SKM-1 (cell line): ENCODE measurements around the gene ATG7.

Experiments
- DNase-seq: peaks from one replicate; lab custom pipeline; 2025; ENCODE audit not compliant: unreplicated experiment; lab: John Stamatoyannopoulos, UW

Gene ATG7

DNA sequence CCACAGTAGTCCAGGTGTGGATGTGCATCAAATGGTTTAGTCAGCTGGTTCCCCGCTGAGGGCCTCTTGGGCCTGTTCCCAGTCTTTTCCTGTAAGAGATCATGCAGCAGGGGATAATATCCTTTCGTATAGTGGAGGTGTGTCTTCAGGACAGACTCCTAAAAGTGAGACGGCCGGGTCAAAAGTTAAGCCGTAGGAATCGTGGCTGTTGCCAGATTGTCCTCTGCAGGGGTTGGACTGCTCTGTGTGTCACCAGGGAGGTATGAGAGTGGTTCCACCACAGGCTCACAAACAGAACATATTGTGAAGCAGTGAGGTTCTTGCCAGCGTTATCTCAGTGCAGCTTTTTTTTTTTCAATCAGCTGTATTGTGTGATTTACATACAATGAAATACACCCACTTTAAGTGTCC, 276.5 kb downstream of the ATG7 start:
- DNase-seq, result no peak

DNA sequence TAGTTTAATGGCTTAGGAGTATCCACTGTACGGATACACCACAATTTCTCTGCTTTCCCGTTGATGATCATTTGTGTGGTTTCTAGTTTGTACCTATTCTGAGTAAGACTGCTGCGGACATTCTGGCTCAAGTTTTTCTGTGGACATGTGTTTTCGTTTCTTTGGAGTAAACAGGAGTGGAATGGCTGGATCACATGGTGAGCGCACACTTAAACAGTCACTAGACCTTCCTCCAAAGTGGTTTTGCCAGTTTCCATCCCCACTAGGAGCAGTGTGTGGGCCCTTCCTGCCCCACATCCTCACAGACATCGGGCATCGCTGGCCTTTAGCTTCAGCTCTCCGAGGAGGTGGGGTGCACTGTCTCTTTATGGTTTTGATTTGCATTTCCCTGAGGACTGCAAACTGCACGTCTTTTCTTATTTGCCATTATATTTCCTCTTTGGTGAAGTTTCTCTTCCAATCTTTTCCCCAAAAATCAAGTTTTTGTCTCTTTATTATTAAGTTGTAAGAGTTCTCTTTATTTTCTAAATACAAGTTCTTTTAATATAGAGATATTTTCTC, 277.5 kb downstream of the ATG7 start:
- no peak for DNase-seq

DNA sequence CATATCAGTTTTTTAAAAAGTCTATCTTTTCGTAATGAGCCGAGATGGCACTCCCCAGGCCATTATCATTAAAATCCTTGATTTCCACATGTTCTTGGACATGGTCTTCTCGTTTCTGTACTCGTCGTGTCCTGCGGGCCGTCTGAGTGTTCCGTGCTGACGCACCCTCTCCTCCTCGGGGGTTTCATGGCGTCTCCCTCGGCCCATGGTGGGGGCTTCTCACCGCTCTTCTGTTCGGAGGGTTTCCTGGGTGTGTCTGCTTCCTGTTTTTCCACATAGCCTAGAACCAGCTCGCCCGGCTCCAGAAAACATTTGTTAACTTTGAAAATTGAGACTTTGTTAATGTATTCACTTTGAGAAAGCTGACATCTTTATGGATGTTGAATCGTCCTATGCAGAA, 278.8 kb downstream of the ATG7 start:
- no peak for DNase-seq

DNA sequence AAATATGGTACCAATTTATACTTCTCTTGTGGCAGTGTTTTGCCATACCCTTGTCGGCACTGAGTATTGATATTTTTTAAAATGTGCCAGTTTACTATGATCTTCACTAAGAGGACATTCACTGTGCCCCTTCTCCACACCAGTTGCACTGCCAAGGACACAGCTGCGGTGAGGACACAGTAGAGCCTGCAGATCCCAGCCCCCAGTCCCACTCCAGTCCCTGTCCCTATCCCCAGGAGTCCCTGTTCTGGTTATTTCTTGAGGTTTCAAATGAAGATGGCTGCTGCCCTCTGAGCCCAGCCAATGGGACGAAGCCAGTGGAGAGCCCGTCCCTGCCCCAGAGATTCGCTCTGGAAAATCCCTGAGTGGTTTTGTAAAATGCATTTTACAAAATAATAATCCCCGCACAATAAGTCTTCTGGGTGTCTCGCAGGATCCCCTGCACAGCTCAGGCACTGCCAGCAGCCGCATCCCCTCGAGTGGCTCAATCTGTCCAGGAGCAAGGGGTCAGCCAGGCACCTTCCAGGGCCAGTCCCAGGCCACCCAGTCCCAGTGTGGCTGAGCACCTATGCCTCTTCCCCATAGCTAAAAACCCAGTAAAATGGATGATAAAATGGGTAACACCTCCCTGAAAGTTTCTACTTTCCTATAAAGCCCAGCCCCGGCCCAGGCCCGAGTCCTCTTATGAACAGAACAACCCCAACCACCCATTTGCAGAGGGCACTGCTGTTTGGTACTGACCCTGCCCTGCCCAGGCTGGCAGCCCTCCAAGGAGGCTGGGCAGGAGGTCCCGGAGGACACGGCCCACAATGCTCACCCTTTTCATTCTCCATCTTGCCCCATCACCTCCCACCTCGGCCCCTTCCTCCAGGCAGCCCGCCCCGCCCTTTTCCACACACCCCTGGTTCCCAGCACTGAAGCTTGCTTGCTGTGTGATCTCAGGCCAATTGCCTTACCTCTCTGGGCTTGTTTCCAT, 280.4 kb downstream of the ATG7 start:
- no peak for DNase-seq

DNA sequence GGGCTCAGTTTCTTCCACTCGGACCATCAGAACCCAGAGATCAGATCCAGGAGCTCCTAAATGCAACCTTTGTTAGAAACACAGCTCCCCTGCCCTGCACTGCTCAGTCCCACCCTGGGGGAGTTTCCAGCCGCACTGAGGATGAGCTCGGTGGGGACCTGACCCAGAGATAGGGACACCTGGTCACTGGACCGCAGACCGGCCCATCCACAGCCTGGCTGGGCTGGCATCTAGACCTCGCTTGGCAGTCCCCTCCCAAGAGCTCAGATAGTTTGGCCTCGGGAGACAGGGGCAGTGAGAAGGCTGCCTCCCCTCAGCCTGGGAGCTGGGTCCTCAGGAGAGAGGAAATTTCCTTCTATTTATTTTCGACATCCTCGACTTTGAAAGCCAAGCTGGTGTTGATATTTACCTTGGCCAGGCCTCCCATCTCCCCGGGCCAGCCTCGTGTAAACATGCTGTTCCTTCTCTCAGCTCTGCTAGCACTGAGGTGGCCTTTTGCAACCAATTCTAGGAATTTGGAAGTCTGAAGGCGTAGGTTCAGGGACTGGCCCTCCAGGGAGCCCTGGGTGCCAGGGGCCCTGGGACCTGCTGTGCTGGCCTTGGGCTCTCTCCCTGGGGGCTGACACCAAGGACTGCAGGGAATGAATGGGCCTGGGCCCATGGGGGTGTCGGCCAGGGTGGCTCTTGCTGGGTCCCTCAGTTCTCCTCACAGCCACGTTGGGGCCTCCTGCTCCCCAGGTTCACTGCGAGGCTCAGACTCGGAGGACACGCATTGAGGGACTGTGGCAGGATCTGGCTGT, 281.4 kb downstream of the ATG7 start:
- DNase-seq, result no peak

DNA sequence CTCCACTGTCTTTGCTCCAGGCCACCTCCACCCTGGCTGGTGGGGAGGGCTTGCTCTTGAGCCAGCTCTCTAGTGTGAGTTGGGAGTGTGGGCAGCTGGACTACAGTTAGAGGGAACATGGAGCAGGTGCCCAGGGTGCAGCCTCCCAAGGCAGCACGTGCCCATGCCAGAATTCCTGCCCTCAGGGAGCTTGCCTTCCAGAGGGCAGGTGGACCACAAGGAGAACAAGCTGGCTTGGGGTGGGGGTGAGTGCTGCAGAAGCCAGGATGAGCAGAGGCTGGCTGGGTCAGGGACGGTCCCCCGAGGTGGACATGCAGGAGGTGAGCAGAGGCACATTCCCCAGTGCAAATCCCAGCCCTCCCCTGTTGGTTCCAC, 282.0 kb downstream of the ATG7 start:
- DNase-seq, result no peak

DNA sequence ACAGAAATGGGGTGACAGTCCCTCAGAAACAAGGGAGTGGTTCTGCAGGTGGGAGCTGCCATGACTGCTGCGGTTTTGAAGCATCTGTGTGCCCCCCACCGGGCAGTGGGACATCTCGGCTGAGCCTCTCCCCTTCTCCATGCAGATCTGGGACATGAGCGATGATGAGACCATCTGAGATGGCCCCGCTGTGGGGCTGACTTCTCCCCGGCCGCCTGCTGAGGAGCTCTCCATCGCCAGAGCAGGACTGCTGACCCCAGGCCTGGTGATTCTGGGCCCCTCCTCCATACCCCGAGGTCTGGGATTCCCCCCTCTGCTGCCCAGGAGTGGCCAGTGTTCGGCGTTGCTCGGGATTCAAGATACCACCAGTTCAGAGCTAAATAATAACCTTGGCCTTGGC, 282.5 kb downstream of the ATG7 start:
- DNase-seq, result no peak

DNA sequence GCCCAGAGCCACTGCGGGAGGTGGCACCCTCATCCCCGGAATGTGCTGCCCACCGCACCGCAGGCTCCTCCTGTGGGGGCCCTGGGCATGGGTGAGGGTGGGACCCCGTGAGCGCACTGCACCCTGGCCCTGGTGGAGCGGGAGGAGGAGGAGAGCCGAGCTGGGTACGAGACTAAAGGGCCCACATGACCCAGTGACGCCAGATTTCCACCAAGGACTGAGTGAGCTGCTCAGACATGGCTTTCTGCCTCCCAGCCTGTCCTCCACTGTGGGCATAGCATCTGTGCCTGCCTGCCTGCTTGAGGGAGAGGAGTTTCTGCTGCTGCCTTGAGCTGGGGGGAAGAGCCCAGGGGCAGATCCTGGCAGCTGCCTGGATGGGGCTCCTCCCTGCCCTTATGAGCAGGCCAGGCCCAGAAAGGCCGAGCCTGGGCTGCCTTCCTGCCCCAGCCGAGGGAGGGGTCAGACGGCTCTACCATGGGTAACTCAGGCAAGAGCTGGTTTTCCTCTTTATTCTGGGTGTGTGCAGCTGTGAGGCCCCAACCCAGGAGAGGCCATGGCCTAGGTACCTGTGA, 283.1 kb downstream of the ATG7 start:
- DNase-seq, result no peak

DNA sequence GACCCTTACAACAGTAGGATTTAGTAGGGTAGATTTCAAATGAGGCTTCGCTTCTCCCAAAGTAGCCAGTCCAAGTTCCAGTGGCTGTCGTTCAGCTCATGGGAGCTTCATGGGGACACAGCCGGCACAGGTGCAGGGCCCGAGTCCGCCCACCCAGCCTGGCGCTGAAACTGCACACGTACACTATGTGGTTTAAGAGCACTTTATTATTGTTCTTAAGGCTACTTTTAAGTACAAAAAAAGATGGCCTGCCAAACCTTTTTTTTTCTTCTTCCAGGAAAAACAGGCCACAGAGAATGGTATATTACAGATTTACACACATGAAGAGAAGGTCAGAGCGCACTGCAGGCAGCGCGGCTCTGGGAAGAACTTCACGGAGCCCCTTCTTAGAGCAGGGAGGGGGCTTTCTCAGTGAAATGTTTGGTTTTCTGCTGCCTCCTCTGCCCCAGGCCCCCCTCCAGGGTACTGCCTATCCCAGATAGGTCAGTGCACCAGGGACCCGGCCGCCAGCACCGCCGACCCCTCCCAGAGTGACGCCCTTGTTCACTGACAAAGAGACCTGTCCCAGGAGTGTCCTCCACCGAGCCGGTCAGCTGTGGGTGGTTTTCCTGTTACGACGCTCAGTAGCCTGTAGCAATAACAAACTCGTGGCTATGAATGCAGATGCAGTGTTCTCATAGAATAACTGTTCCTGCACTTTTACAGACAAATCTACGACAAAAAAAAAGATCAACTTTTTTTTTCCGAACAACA, 283.9 kb downstream of the ATG7 start:
- DNase-seq, result no peak

DNA sequence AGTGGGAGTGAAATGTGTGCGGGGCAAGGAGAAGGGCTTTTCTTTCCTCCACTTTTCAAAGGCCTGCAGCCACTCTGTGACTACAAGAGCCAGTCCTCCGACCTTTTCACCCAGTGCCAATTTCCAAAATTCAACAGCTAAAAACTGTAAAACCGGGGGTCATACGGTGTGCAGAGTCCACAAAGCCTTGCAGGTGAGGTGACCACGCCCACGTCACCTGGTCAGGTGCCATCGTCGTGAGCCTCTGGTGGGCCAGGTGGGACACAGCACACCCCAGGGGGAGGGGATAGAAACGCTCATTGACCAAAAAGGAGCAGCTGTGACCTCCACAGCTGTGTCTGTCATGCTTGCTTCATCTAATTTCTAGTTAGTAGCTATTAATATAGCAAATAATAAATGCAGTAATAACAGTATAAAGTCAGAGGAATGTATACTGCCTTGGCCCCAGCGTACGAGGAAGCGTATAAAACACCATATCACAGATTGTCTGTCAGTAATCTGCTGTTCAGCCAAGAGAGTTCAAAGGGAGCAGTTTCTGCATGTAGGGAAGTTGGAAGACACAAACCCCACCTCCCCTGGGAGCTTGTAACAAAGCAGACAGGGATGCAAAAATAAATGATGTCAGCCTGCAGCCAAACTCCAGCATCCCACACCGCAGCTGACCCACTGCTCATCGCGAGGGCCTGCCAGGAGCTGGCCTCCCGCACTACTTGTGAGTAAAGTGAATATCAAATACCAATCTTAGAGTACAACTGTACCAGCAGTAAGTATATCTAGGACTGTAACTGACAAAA, 284.9 kb downstream of the ATG7 start:
- DNase-seq, result no peak

DNA sequence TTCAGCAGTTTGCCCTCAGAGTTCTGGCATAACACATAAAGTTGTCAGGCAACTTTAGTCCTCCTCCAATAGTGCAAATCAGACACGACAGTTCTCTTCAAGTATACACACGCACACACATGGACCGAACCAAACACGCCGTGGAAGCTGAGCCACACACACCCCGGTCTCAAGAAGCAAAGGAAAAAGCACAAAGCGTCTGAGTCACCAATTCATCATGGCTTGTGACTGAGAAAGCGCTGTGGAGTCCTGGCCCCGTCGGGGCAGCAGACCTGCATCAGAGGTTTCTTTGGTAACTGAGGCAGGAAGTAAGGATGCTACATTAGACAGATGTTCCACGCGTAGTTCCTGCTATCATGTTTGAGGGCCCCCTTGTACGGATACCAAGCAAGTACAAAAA, 285.8 kb downstream of the ATG7 start:
- DNase-seq, result no peak

DNA sequence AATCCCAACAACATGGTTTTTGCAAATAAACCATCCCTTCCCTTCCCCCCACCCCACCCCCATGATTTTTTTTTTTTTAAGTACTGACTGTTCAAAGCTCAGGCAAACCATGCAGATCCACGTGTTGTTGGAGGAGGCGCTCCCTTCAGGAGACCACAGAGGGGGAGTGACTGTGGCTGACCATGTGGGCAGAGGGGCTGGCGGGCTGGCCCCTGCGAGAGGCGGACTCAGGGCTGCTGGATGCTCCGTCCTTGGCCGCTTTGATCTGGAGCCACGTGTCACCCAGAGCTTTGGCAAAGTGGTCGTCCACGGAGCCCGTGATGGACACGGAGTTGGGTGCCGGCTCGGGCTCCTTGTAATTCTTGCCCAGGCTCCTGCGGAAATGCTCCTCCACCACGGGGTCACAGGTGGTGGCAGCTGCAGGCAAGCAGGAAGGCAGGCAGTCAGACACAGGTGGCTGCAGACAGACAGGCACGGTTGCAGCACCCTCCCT, 286.3 kb downstream of the ATG7 start:
- no peak for DNase-seq

DNA sequence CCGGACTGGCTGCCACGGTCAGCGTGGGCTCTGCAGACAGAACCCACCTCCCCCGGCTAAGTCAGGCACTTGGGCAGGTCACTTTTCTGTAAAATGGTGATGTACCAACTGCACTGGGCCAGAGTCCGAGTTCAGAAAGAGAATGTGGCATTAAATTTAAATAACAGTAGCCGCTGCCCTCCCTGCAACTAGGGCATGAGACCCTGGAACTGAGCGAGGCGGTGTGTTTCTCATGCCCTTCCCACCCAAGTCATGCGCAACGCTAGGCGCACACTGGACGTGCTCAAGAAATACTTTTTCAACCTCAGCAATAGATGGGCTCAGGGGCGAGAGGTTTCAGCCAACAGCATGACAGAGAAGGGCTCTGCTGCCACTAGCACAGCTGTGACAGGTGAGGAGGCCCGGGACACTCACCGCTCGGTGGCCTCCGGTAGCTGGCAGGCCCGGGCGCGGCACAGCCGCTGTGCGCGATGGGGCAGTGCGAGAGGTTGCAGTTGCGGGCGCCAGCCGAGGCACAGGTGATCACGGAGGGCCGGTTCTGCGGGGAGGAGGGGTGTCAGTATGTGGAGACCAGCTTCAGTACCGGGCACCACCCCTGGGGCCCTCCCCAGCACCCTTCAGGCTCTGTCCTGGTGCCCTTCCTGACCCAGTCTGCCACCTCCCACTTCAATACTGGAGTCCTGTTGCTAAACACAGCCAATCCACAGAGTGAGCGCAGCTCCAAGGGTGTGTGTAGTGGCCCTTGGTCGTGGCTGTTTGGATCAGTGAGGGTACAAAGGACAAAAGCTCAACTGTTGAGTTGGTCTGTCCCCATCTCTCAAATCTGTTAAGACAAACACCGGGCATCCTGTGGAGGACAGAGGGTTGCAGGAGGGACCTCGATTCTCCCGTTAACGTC, 287.0 kb downstream of the ATG7 start:
- no peak for DNase-seq

DNA sequence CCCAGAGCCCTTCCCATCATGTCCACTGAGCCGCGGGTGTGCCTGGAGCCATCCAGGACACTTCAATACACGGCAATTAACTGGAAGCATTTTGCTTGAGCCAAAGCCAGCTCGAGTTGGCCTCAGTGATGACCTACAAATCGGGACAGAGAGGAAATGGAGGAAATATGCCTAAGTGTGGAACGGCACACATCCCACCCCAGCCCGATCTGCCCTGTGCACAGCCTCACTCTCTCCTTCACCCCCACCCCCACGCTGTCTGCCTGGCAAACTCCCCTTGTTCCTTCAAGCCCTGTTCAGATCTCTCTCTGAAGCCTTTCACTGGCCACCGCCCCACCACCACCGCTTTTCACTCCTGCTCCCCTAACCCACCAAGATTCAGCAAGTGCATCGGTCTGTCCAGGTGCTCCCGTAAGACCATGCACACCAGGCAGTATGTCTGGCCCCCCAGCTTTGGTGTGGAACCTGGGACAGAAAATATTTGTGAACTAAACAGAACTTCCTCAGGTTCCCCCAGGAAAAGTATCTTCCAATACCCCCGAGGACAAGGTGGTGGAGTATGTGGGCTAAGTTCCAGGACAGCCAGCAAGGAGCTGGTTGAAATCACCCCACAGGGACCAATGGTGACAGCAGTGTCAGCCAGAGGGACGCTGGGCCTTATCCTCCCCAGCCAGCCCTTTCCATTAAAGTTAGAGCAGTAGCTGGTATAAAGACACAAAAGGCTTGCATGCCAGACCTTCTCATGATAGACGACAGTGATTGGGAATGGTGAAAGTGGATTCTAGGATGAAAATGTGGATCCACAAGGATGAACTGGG, 287.8 kb downstream of the ATG7 start:
- no peak for DNase-seq

DNA sequence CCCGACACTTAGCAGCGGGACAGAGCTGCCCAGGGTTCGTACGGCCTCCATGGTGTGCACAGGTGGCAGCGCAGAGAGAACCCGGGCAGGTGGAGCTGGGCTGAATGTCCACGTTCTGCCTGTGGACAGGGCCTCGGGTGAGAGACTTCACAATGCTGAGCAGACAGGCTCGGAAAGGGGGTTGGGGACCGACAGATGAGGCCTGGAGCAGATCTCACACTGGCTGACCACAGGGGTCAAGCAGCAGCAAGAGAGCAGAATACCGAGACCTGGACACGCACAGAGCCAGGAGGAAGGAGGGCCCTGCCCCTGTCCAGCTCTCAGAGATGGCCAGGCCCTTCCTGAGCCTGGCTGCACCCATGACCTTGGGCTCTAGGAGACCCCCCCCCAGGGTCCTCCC, 288.5 kb downstream of the ATG7 start:
- no peak for DNase-seq

DNA sequence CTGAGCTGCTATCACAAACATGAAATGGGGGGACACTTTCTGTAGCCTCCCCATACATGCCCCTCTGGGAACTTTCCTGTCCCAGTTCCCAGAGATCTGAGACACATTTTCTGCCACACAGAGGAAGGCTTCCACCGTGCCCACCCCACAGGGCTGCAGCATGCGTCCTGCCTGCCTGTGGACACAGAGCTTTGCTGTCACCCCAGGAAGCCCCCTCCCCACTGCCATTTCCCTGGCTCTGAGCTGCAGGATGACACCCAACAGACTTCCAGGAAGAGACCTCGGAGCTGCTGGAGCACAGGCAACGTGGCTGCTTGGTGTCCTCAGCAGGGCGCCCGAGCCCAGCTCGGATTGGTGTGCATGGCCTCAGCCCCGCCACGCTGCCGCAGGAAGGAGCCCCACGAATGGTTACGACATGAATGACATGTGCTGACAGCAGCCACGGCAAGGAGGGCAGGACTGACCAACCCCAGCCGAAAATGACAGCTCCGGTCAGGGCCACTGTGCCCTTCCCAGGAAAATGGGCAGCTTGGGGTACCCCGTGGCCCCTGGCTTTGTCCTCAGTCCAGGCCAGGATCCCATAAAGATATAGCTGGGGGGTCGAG, 290.2 kb downstream of the ATG7 start:
- DNase-seq, result no peak

DNA sequence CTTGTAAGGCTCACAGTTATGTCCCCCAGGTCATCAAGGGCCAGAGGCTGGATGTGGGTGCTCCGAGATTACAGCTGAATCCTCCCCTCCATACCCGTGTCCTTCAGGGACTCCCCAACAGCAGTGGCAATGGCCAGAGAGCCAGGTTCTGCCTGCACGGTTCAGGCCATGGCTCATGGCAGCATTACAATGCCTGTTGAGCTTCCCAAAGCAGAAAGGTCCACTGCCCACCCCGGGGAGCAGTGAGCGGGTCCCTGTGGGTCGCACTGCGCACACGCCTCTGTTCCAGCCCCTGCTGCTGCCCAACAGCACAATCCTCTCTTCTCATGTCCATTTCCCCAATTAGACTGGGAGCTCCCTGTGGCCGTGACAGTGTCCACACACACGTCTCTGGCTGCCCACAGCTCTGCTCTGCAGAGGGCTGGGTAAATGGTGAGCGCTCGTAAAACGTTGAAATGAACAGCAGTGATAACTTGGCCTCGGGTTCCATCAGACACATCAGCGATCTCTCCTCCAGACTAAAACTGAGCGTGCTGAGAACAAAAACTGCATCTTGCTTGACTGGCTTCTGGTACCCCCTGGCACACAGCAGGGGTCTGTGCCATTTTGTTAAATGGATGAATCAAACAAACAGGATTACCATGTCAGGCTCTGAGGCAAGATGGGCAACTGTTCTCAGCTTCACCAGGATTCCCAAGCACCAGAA, 291.1 kb downstream of the ATG7 start:
- DNase-seq, result no peak
